ENCODE results near the gene ITGBL1.

- TF ChIP-seq E2F5 (CRISPR knock-in tag; IDR thresholded peaks at IDR 0.05) (no peak), MAX (CRISPR knock-in tag; IDR thresholded peaks at IDR 0.05) (no peak), JUN (CRISPR knock-in tag; IDR thresholded peaks at IDR 0.05) (no peak), ELF4 (CRISPR knock-in tag; IDR thresholded peaks at IDR 0.05; ENCODE audit: low read depth) (no peak), KAT7 (CRISPR knock-in tag; IDR thresholded peaks at IDR 0.05; ENCODE audit: borderline replicate concordance) (no peak), CTCF (IDR thresholded peaks at IDR 0.05) (no peak), CREB1 (CRISPR knock-in tag; IDR thresholded peaks at IDR 0.05) (no peak)
Measured at GRCh38 chr13:101523154-101524131, 71.0 kb downstream of the ITGBL1 start.
